Vagina (tissue), 2 donors: ENCODE measurements around the gene NPLOC4. TPM values are rescaled to one million over a fixed set of nuclear protein-coding genes. Genes with fewer than 3 reads are reported as not detected.
A peak's percentile ranks its signal among the peaks of the same experiment; 100 is the strongest.

ENCODE experiments used
- DNase-seq, 2 donors: peaks; one replicate each; pipeline ENCODE4 v3.0.0-alpha.2; 2017; ENCODE audit errors: extremely low spot score in 2 of 2
- H3K27ac ChIP-seq: fragments of 200-600 bp; sonication (generic); one replicate; pipeline ENCODE4 v1.5.1; 2019
- H3K27me3 ChIP-seq: fragments of 200-600 bp; sonication (generic); one replicate; pipeline ENCODE4 v1.5.1; 2019
- H3K36me3 ChIP-seq, 2 donors: fragments of 200-600 bp; sonication (generic); one replicate each; pipeline ENCODE4 v1.5.1; 2017 to 2019
- H3K4me1 ChIP-seq: fragments of 200-600 bp; sonication (generic); one replicate; pipeline ENCODE4 v1.5.1; 2019
- H3K4me3 ChIP-seq, 2 donors: fragments of 200-600 bp; sonication (generic); 1 replicate in 1 of 2; 2 replicates in 1 of 2; pipeline ENCODE4 v1.5.1; 2016 to 2019
- H3K9me3 ChIP-seq: fragments of 200-600 bp; sonication (generic); one replicate; pipeline ENCODE4 v1.5.1; 2019
- CTCF ChIP-seq, 3 experiments: fragments of 450-650 bp in 2 of 3; fragments of 200-600 bp in 1 of 3; sonication (generic) in 1 of 3; IDR thresholded peaks; one replicate each; pipeline ENCODE4 v1.5.1; 2017 to 2019; ENCODE audit warnings: antibody characterized with exemption in 3 of 3, mild to moderate bottlenecking in 2 of 3, moderate library complexity in 2 of 3
- POLR2A ChIP-seq, 2 donors: fragments of 450-650 bp; IDR thresholded peaks; one replicate each; pipeline ENCODE4 v1.6.1; 2017; ENCODE audit warnings: antibody characterized with exemption in 2 of 2, mild to moderate bottlenecking in 2 of 2, moderate library complexity in 2 of 2
- POLR2AphosphoS5 ChIP-seq, 2 donors: sonication (generic); formaldehyde crosslinking; IDR thresholded peaks; one replicate each; pipeline ENCODE4 v1.9.0; 2017; ENCODE audit warnings: antibody characterized with exemption in 2 of 2, mild to moderate bottlenecking in 2 of 2, low read depth in 1 of 2; ENCODE audit not compliant: insufficient read depth in 1 of 2
- intact Hi-C: fragments of 100-400 bp; cut with DNase I; formaldehyde crosslinking; loops from one replicate; pipeline ENCODE4 v1.15.1; 2023
- total RNA-seq: library from RNA; depleted of rRNA; stranded (reverse); fragments of >200 nt; gene quantifications from one replicate; pipeline ENCODE4 v1.2.3, GENCODE V29; 2016

Gene NPLOC4
- total RNA-seq, 1 donor from 2014 or later = 68.3 TPM

- Histone ChIP-seq H3K36me3 (no peaks in the 10 kb centered on the region), H3K27me3 (no peaks in the 10 kb centered on the region), H3K9me3 (no peaks in the 10 kb centered on the region), H3K27ac (no peak overlapping the region), H3K4me3 (no peak overlapping the region), H3K4me1 (peaks cover 14% of the 10 kb centered on the region)
- no peak for TF ChIP-seq CTCF (IDR thresholded peaks at IDR 0.05)
- TF ChIP-seq POLR2A (IDR thresholded peaks at IDR 0.05) = no peak
- no peak for TF ChIP-seq POLR2AphosphoS5 (IDR thresholded peaks at IDR 0.05; ENCODE audit: insufficient read depth in 1 of 2, low read depth in 1 of 2)
- DNase-seq = no peak
- intact Hi-C loops = no loop called here
These were observed 3.1 kb upstream of the NPLOC4 start for GRCh38 chr17:81640011-81640410.

GRCh38 chr17:81638683-81639082 is 1.8 kb upstream of the NPLOC4 start:
- DNase-seq = no peak
- H3K4me3 ChIP-seq = no peak overlapping the region
- no peaks in the 10 kb centered on the region for H3K27me3 ChIP-seq
- TF ChIP-seq CTCF (IDR thresholded peaks at IDR 0.05) (no peak), POLR2A (IDR thresholded peaks at IDR 0.05) (no peak), POLR2AphosphoS5 (IDR thresholded peaks at IDR 0.05; ENCODE audit: insufficient read depth in 1 of 2, low read depth in 1 of 2) (no peak)
- no peak overlapping the region for H3K27ac ChIP-seq
- H3K36me3 ChIP-seq = no peaks in the 10 kb centered on the region
- intact Hi-C loops = no loop called here
- H3K9me3 ChIP-seq = no peaks in the 10 kb centered on the region
- peaks cover 26% of the 10 kb centered on the region for H3K4me1 ChIP-seq

GRCh38 chr17:81635973-81636504 is 873 bp downstream of the NPLOC4 start:
- peaks cover 26% of the 10 kb centered on the region for H3K4me1 ChIP-seq
- no peaks in the 10 kb centered on the region for H3K27me3 ChIP-seq
- TF ChIP-seq CTCF (IDR thresholded peaks at IDR 0.05) (no peak), POLR2A (IDR thresholded peaks at IDR 0.05) (no peak), POLR2AphosphoS5 (IDR thresholded peaks at IDR 0.05; ENCODE audit: insufficient read depth in 1 of 2, low read depth in 1 of 2) (no peak)
- peak overlapping the region; percentile 84 for H3K27ac ChIP-seq
- DNase-seq = no peak
- H3K9me3 ChIP-seq = no peaks in the 10 kb centered on the region
- intact Hi-C loops = no loop called here
- no peaks in the 10 kb centered on the region for H3K36me3 ChIP-seq
- peak overlapping the region; percentile 85 to 92 for H3K4me3 ChIP-seq

- Histone ChIP-seq H3K27ac (peak overlapping the region; percentile 19), H3K9me3 (no peaks in the 10 kb centered on the region), H3K4me3 (peak overlapping the region; percentile 85 to 92), H3K4me1 (peaks cover 26% of the 10 kb centered on the region), H3K36me3 (no peaks in the 10 kb centered on the region), H3K27me3 (no peaks in the 10 kb centered on the region)
- intact Hi-C loops = no loop called here
- no peak for DNase-seq
- TF ChIP-seq CTCF (IDR thresholded peaks at IDR 0.05) (no peak), POLR2AphosphoS5 (IDR thresholded peaks at IDR 0.05; ENCODE audit: insufficient read depth in 1 of 2, low read depth in 1 of 2) (no peak), POLR2A (IDR thresholded peaks at IDR 0.05) (no peak)
These were observed 1.5 kb downstream of the NPLOC4 start for GRCh38 chr17:81635431-81635830.

- Histone ChIP-seq H3K36me3 (peaks cover 0 to 33% of the 10 kb centered on the region in 2 donors), H3K4me3 (no peak overlapping the region), H3K27ac (no peak overlapping the region), H3K4me1 (peaks cover 26% of the 10 kb centered on the region), H3K27me3 (no peaks in the 10 kb centered on the region), H3K9me3 (no peaks in the 10 kb centered on the region)
- no peak for DNase-seq
- intact Hi-C loops = no loop called here
- TF ChIP-seq CTCF (IDR thresholded peaks at IDR 0.05) = no peak
- no peak for TF ChIP-seq POLR2A (IDR thresholded peaks at IDR 0.05)
- TF ChIP-seq POLR2AphosphoS5 (IDR thresholded peaks at IDR 0.05; ENCODE audit: insufficient read depth in 1 of 2, low read depth in 1 of 2) = no peak
These were observed 5.4 kb downstream of the NPLOC4 start for GRCh38 chr17:81631482-81631881.
